Suppressor macrophage (primary cell): Measurements from ENCODE around the gene GEN1.

Experiments
- DNase-seq, 4 experiments: peaks; one replicate each; pipeline ENCODE4 v3.0.0-alpha.2; 2020 to 2022
- total RNA-seq, 17 experiments: gene quantifications; one replicate each; lab custom pipeline; 2026; ENCODE audit warnings: mixed read lengths in 6 of 17, inconsistent platforms in 3 of 17; lab: John Stamatoyannopoulos, UW

GEN1 gene, protein sequence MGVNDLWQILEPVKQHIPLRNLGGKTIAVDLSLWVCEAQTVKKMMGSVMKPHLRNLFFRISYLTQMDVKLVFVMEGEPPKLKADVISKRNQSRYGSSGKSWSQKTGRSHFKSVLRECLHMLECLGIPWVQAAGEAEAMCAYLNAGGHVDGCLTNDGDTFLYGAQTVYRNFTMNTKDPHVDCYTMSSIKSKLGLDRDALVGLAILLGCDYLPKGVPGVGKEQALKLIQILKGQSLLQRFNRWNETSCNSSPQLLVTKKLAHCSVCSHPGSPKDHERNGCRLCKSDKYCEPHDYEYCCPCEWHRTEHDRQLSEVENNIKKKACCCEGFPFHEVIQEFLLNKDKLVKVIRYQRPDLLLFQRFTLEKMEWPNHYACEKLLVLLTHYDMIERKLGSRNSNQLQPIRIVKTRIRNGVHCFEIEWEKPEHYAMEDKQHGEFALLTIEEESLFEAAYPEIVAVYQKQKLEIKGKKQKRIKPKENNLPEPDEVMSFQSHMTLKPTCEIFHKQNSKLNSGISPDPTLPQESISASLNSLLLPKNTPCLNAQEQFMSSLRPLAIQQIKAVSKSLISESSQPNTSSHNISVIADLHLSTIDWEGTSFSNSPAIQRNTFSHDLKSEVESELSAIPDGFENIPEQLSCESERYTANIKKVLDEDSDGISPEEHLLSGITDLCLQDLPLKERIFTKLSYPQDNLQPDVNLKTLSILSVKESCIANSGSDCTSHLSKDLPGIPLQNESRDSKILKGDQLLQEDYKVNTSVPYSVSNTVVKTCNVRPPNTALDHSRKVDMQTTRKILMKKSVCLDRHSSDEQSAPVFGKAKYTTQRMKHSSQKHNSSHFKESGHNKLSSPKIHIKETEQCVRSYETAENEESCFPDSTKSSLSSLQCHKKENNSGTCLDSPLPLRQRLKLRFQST
- 15.0 to 63.5 (median 36.3) reads per million in 17 experiments for total RNA-seq

DNA sequence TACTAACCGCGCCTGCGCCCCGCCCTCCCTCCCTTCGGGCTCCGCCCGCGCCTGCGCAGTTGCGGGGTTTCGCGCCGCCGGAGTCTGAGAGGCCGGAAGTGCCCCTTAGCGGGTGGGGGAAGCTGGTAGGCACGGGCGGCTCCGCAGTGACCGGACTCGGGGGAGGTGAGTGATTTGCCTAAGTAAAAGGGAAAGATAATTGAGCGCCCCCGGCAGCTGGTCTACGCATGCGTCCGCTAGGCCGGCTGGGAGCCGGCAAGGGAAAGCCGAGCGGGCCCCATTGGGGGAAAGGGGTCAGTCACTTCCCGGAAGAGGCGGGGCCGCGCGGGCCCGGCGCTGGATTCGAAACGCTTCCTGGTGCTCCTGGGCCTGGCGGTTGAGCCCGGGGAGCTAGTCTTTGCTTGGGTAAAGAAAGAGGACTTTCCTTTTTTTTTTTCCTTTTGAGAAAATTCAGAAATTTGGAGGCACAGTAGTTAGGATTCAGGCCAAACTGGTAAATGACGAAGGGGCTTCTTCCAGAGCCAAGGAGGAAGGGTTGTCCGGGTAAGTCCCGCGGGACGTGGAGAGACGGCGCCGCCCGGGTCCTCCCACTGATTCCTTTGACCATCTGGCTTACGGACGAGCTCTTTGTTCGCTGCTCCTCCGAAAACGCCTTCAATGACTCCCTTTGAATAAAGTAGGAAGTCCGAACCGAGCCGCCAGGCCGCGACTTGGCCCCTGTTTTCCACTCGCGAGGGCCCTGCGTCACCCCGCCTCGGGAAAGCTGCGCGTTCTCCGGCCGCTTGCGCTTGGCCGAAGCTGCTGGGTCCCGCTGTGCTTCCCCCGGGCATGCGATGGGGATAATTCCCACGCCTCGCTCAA is at the start of gene GEN1, which contains the start of gene SMC6:
TSS of gene GEN1 (plus strand) at position 336 of the 861 bp plus-strand sequence. CDS start 5,806 bp downstream, outside the sequence.
TSS of gene SMC6 (minus strand) at position 8 of the 861 bp plus-strand sequence. CDS start 7,864 bp downstream, outside the sequence.
- peak; percentile 93 to 96 (median 94) for DNase-seq

DNA sequence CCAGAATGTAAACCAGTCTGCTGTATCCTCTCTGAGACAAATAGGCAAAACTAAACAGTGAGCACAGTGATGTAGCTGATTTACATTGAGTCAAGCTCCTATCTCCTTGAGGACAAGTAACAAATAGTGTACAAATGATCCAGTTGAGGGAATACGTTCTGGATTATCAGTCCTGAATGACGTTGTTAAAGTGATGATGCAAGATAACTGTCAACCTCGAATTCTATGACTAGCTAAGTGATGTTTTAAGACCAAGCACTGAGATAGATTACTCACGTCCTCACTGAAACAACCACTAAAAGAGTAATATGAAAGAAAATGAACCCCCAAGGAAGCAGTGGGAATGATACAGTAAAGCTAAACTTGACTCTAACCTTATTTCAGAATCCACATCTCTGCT is 47.1 kb upstream of the GEN1 start:
- no peak for DNase-seq

DNA sequence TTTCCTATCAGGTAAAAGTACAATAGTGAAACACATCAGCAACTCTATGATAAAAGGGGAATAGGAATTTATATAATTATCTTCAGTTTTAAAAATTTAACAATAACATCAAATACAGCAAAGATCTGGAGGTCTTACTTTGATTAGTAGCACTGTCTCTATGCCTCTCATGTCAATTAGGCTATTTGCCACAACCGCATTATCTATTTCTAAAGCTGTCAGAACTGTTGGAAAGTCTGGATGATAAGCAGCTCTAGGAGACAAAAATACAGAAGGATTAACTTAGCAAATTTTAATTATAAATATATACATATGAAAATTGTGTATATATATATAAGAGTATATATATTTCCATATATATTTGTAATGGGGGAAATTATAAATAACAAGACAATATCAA is 45.4 kb upstream of the GEN1 start:
- DNase-seq: no peak

DNA sequence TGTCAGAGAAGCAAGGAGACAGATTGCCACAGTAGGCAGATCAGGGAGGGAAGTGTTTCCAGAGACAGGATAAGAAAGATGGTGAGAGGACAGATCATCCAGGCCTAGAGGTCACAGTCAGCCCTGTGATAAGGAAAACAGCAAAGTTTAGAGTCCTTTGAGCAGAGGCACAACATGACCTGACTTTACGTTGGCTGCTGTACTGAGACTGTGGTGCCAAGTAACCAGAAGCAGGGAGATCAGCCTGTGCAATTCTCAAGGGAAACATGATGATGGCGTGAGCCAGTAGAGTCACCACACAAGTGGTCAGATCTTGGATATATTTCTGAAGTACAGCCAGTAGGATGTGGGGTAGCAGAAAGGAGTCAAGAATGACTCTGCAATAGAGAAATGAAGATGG is 44.0 kb upstream of the GEN1 start:
- no peak for DNase-seq

DNA sequence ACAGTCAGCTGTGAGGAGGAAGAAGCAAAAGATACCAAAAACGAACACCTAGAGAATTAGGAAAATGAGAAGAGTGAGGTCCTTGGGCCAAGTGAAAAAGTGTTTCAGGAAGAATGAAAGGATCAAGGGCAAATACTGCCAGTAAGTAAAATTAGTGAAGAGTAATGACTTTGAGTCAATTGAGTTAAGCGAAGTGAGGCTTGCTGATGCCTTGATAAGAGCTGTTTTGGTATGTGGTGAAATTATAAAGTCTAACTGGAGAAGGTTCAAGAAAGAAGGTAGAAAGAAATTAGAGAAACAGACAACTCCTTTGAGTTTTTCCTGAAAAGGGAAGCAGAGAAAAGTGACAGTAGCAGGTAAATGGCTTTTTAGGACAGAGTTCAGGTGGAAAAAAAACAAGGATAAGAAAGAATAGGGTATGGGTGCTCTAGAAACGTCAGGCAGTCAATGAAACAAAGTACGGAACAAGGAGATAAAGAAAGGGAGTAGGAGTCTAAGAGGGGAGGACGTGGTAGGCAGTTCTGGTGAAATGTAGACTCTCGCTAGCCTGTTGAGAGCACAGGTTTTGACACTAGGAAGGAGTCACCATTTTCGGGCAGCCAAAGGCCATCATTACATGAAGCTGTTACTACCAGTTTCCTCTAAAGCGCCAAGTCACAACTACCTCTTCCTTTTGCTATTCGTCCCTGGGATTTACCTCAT is 43.2 kb upstream of the GEN1 start:
- no peak for DNase-seq

DNA sequence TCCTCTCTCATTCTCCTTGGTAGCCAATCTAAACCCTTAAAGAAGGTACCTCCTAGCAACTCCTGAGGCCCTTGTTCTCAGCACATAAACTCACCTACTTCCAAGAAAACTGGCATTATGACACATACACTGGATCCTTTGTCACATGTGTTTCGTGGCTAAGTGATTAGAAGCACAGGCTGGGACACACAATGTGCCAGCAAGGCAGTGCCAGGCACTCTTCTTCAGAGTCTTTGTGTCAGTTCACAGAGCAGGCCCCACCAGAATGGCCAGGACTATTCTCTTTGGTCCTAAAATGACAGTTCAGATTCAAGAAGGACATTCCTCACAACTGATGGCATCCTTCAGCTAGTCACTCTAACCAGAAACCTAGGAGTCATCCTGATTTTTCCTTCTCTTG is 40.6 kb upstream of the GEN1 start:
- no peak for DNase-seq

DNA sequence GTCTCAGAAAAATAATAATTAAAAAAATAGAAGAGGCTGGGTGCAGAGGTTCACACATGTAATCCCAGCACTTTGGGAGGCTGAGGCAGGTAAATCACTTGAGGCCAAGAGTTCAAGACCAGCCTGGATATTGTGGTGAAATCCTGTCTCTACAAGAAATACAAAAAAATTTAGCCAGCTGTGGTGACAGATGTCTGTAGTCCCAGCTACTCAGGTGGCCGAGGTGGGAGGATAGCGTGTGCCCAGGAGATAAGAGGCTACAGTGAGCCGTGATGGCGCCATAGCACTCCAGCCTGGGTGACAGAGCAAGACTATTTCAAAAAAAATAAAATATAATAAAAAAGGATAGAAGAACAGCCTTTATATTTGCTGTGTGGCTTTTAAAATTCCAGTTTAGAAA is 36.3 kb upstream of the GEN1 start:
- no peak for DNase-seq

DNA sequence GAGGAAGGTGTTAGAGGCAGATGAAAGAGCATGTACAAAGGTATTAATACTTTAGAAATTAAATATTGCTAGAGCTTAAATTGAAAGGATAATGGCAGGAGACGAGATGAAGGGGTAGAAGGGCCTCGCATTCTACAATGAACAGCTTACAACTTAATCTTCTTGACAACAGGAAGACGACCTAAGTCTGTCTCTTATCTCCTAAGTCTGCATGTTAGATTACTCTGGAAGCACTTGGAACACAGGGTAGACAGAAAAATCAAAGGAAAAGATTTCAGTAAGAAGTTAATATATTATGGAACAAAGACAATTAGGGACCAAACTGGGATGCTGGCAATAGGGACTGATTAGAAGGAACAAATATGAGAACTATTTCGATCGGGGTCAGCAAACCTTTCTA is 35.2 kb upstream of the GEN1 start:
- no peak for DNase-seq

DNA sequence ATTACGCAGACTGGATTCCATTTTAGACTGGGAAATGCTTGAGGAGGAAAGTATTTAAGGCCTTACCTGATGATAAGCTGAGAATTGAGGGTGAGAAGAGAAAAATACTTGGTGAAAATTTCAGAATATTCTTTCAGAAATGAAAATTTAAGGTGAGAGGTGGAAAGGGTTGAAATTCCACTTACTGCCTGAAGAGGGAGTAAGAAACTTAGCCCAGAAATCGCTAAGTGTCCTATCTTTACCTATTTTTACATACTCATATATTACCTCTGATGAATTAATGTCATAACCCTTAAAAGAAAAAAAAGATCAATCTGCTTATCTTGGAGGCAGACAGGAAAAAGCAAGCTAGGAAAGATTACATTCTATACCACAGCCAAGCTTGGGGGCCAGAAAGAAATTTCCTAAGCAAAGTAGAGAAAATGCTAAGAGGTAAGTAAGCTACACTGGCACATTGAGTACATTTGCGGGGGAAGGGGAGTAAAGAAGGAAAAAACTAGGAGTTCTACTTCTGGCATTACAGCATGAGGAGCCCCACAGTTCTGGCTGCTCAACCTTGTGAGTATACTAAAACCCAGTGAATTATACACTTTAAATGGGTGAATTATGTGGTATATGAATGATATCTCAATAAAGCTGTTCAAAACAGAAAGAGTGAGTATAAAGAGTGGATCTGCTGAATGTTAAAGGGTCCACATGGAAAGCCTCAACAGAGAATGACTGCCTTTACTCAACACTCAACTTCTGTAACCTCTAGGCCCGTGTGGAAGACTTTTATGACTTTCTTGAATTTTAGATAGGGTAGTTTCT is 34.2 kb upstream of the GEN1 start:
- DNase-seq: peak in 3 of 4 experiments; percentile 24 to 54 (median 31)

DNA sequence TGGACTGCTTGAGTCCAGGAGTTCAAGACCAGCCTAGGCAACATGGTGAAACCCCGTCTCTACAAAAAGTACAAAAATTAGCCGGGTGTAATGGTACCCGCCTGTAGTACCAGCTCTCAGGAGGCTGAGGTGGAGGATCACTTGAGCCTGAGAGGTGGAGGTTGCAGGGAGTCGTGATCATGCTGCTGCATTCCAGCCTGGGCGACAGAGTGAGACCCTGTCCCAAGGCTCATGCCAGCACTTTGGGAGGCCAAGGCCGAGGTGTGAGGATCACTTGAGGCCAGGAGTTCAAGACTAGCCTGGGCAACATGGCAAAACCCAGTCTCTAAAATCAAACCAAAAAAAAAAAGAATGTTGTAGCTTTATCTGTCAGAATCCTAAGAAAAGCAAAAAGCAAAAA is 25.7 kb upstream of the GEN1 start:
- no peak for DNase-seq

DNA sequence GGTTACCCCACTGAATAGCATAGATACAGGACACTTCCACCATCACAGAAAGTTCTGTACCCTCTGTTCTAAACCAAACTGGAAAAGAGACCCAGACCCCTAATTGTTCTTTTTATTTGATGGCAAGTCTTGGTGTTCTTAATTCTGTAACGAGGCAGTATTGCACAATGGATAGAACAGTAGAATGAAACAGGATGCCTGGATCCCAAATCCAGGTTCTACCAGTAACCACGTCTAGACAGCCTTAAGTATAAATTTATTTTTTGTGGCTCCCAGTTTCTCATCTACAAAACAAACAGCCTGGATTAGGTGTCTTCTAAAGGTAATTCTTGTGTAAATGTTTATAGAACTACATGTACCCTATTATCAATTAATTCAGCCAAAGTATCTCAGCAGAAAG is 24.1 kb upstream of the GEN1 start:
- DNase-seq: no peak

DNA sequence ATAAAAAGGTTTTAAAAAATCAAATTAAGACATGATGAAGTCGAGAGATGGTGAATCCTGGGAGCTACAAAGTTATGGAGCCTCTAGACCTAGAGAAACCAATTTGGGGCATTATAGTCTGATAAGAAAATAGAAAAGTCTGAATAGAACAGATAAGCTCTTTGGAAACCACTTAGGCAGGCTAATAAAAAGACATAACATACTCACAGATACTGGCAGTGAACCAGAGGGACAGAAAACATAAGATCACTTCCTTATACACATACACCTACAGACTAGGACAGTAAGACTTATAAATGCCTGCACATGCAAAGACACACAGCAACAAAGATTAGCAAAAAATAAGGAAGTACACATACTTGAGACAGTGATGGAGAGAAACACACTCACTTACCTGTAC is 20.3 kb upstream of the GEN1 start:
- no peak for DNase-seq

DNA sequence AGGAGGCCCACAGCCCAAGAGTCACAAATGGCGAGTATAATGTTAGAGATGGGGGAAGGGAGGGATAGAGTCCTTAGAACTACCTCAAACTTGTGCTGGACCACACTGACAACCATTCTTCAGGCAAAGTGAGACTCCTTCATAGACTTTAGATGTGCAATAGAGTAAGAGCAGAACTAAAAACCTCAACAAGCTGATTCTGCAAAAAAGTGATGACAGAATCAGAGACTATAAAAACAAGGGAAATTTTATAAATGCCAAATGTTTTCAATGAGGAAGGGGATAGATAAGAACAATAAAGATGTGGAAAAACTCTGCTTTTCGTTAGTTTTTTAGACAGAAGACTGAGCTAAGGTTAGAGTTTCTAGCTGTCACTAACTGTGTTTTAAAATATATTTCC is 18.1 kb upstream of the GEN1 start:
- DNase-seq: no peak

DNA sequence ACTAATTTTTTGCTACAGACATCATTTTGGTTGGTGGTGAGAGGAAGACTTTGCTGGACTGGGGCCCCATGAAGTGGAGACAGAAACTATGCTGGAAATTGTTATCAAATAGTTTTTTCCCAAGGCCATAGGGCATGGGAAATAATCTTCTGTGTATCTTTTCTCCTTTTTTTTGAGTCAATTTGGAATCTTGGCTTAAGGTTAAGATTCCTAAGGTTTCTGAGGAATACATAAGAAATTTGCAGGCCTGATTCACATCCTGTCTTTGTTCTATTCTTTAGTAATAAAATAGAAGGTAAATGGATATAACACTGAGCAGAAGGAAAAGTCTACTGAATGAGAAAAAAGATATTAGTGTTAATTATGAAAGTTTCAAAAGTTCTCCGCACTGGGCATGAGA is 16.9 kb upstream of the GEN1 start:
- no peak for DNase-seq

DNA sequence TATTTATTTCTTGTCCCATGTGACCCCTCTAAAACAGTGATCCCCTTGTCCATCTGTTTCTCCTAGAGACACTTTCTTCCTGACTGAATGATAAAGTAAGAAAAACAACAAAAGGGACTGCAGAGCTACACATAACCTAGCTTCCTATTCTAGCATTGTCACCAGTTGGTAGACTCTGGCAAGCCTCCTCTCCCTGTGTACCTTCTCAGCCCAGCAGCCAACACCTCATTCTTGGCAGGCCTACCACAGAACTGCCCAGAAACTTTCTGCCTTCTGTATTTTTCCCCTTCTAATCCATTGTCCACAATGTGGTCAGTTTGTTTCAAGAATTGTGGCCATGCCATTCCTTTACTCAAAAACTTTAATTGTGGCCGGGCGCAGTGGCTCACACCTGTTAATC is 13.7 kb upstream of the GEN1 start:
- DNase-seq: no peak

DNA sequence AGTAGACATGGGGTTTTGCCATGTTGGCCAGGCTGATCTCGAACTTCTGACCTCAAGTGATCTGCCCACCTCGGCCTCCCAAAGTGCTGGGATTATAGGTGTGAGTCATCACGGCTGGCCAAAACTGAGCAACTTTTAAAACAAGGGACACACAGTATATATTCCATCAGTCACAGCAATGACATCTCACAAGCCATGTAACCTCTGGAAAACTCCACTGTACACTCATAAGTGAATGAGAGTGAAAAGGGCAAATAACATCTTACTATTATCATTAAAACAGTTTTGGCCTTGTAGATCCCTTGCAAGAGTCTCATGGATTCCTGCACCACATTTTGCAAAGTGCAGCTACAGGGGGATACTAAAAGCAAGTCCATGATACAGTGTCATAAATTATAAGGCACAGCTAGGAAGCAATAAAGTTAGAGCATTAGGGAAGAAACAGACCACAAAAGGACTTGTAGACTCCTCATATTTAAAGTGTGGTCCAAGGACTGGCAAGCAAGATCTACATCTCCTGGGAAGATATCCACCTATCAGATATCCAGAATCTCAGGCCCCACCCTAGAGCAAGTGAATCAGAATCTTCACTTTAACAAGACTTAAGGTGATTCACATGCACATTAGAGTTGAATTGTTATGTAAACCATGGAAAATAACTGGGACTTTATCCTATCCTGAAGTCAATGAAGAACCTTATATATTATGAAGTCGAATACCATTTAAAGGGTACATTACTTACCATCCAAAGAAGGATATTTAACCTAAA is 6.1 kb upstream of the GEN1 start:
- no peak for DNase-seq

DNA sequence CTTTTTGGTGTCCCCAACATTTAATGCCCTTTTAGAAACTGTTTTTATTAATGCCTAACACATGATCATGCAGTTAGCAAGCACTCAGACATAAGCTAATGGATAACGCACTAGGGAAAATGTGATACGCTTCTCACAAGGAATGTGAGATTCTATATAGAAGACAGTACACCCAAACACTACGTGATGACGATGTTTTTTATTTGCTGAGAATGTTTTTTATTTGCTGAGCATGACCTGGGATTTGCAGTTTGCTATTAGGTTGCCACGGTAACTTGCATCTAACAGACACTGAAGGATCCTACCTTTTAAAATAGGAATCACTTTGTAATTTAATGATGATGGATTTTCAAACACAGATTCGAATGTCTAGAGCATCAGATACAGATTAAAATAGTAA is 5.2 kb upstream of the GEN1 start:
- no peak for DNase-seq

DNA sequence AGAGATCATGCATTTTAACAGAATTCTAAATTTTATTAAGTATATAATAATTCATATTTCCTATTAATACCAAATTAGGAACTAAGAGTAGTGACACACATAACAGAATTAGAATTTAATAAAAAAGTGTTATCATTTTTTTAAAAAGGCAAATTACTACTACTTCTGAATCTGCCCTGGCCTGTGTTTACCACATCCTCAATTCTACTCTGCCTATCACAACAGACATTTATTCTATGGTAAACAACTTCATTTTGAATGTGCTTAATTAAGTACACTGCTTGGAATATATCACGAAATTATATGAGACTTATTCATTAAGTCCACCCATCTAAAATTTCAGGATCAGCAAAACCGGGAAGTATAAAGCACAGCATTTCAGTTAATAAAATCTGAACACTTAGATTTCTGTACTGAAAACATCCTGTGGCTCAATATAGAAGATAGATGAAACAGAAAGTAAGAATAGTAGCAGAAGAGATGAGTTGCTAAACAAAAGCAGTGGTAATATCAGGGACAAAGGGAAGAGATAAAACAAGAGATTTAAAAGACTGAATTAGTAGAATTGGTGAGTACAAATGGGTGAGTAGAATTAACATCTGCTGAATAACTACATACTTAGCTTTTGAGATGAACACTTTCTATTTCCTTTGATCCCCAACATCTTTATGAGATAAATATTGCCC is 4.0 kb upstream of the GEN1 start:
- no peak for DNase-seq

DNA sequence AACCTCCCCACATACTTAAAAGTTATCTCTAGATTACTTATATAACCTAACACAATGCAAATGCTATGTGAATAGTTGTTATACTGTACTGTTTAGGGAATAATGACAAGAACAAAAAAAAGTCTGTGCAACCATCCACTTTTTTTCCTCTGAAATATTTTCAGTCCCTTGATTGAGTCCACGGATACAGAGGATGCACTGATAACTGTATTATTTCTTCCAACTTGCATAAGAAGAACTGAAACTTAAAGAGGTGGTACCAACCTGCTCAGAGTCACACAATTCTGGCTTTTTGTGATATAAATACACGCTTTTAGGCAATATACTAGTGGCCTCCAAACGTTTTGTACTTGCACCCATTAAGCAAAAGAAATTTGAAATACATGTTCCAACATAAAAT is 1.7 kb upstream of the GEN1 start:
- DNase-seq: no peak
